ENCODE measurements around the gene TLCD1. TPM values are rescaled to one million over a fixed set of nuclear protein-coding genes. Genes with fewer than 3 reads are reported as not detected.
"Not testable (repeated sequence)": the region's sequence is repeated elsewhere in the genome, so short reads cannot be mapped to it uniquely, and the experiment has no call there.

Gene TLCD1
- total and polyA plus RNA-seq, 4 donors: 3.0 to 9.9 (median 6.4) TPM

GRCh38 chr17:28722417-28723158, 3.4 kb downstream of the TLCD1 start:
- 85% methylated on average over 6 of the region's 7 CpGs for WGBS (ENCODE audit: insufficient coverage)
- peaks cover 44% of the 10 kb centered on the region for H3K36me3 ChIP-seq (ENCODE audit: control insufficient read depth, insufficient read depth, low read length)
- peaks cover 4% of the 10 kb centered on the region for H3K27me3 ChIP-seq (ENCODE audit: control insufficient read depth, insufficient read depth, low read length)
- H3K9me3 ChIP-seq (ENCODE audit: control insufficient read depth, insufficient read depth, low read length): no peaks in the 10 kb centered on the region
- no peak for DNase-seq (ENCODE audit: low read depth in 4 of 6, low spot score in 6 of 6)
- H3K27ac ChIP-seq (ENCODE audit: low read depth, low read length): peak overlapping the region; percentile 15
- peak overlapping the region; percentile 1 for H3K4me3 ChIP-seq (ENCODE audit: low read depth, low read length)
- peaks cover 69% of the 10 kb centered on the region for H3K4me1 ChIP-seq (ENCODE audit: control insufficient read depth, insufficient read depth, low read length)

GRCh38 chr17:28720997-28721329, 5.1 kb downstream of the TLCD1 start:
- DNase-seq (ENCODE audit: low read depth in 4 of 6, low spot score in 6 of 6); H3K9me3 ChIP-seq (ENCODE audit: control insufficient read depth, insufficient read depth, low read length); H3K27me3 ChIP-seq (ENCODE audit: control insufficient read depth, insufficient read depth, low read length): not testable (repeated sequence)
- WGBS (ENCODE audit: insufficient coverage): 29% methylated on average over 16 of the region's 19 CpGs
- Histone ChIP-seq H3K4me3 (ENCODE audit: low read depth, low read length) (peak overlapping the region; percentile 98), H3K4me1 (ENCODE audit: control insufficient read depth, insufficient read depth, low read length) (peaks cover 70% of the 10 kb centered on the region), H3K36me3 (ENCODE audit: control insufficient read depth, insufficient read depth, low read length) (peaks cover 44% of the 10 kb centered on the region), H3K27ac (ENCODE audit: low read depth, low read length) (peak overlapping the region; percentile 10)

GRCh38 chr17:28720247-28720996, 5.6 kb downstream of the TLCD1 start:
- Histone ChIP-seq H3K4me1 (ENCODE audit: control insufficient read depth, insufficient read depth, low read length) (peaks cover 70% of the 10 kb centered on the region), H3K9me3 (ENCODE audit: control insufficient read depth, insufficient read depth, low read length) (no peaks in the 10 kb centered on the region), H3K27me3 (ENCODE audit: control insufficient read depth, insufficient read depth, low read length) (peaks cover 9% of the 10 kb centered on the region), H3K4me3 (ENCODE audit: low read depth, low read length) (peak overlapping the region; percentile 98), H3K36me3 (ENCODE audit: control insufficient read depth, insufficient read depth, low read length) (peaks cover 45% of the 10 kb centered on the region), H3K27ac (ENCODE audit: low read depth, low read length) (peak overlapping the region; percentile 97)
- WGBS (ENCODE audit: insufficient coverage): 1% methylated on average over 11 of the region's 30 CpGs
- DNase-seq (ENCODE audit: low read depth in 4 of 6, low spot score in 6 of 6): no peak

GRCh38 chr17:28719021-28719433, 7.0 kb downstream of the TLCD1 start:
- Histone ChIP-seq H3K36me3 (ENCODE audit: control insufficient read depth, insufficient read depth, low read length) (peaks cover 50% of the 10 kb centered on the region), H3K9me3 (ENCODE audit: control insufficient read depth, insufficient read depth, low read length) (no peaks in the 10 kb centered on the region), H3K27me3 (ENCODE audit: control insufficient read depth, insufficient read depth, low read length) (peaks cover 9% of the 10 kb centered on the region), H3K4me3 (ENCODE audit: low read depth, low read length) (peak overlapping the region; percentile 98), H3K27ac (ENCODE audit: low read depth, low read length) (peak overlapping the region; percentile 97), H3K4me1 (ENCODE audit: control insufficient read depth, insufficient read depth, low read length) (peaks cover 63% of the 10 kb centered on the region)
- 35% methylated on average over 16 of the region's 18 CpGs for WGBS (ENCODE audit: insufficient coverage)
- no peak for DNase-seq (ENCODE audit: low read depth in 4 of 6, low spot score in 6 of 6)

GRCh38 chr17:28718333-28719020, 7.6 kb downstream of the TLCD1 start:
- Histone ChIP-seq H3K9me3 (ENCODE audit: control insufficient read depth, insufficient read depth, low read length) (no peaks in the 10 kb centered on the region), H3K27ac (ENCODE audit: low read depth, low read length) (peak overlapping the region; percentile 97), H3K27me3 (ENCODE audit: control insufficient read depth, insufficient read depth, low read length) (peaks cover 9% of the 10 kb centered on the region), H3K4me3 (ENCODE audit: low read depth, low read length) (peak overlapping the region; percentile 75), H3K36me3 (ENCODE audit: control insufficient read depth, insufficient read depth, low read length) (peaks cover 50% of the 10 kb centered on the region), H3K4me1 (ENCODE audit: control insufficient read depth, insufficient read depth, low read length) (peaks cover 63% of the 10 kb centered on the region)
- WGBS (ENCODE audit: insufficient coverage): 25% methylated on average over 14 of the region's 18 CpGs
- DNase-seq (ENCODE audit: low read depth in 4 of 6, low spot score in 6 of 6): no peak

- peaks cover 44% of the 10 kb centered on the region for H3K36me3 ChIP-seq (ENCODE audit: control insufficient read depth, insufficient read depth, low read length)
- peak within 1 kb of the TSS; percentile 75 for H3K4me3 ChIP-seq (ENCODE audit: low read depth, low read length)
- H3K4me1 ChIP-seq (ENCODE audit: control insufficient read depth, insufficient read depth, low read length): peaks cover 60% of the 10 kb centered on the region
- no peaks in the 10 kb centered on the region for H3K9me3 ChIP-seq (ENCODE audit: control insufficient read depth, insufficient read depth, low read length)
- DNase-seq (ENCODE audit: low read depth in 4 of 6, low spot score in 6 of 6): peak in 2 of 6 donors; percentile 81 to 91
- peak within 1 kb of the TSS; percentile 97 for H3K27ac ChIP-seq (ENCODE audit: low read depth, low read length)
- peaks cover 9% of the 10 kb centered on the region for H3K27me3 ChIP-seq (ENCODE audit: control insufficient read depth, insufficient read depth, low read length)
- 4% methylated on average over 53 of the region's 60 CpGs for WGBS (ENCODE audit: insufficient coverage)
These were observed 8.3 kb downstream of the TLCD1 start, which contains the start of gene RAB34 for GRCh38 chr17:28717578-28718332. Gene RAB34 (minus strand): TSS chr17:28717868. CDS start chr17:28717266, 602 bp downstream.

GRCh38 chr17:28716740-28717577, 9.1 kb downstream of the TLCD1 start:
- 6% methylated on average over 59 of the region's 63 CpGs for WGBS (ENCODE audit: insufficient coverage)
- Histone ChIP-seq H3K9me3 (ENCODE audit: control insufficient read depth, insufficient read depth, low read length) (no peaks in the 10 kb centered on the region), H3K4me3 (ENCODE audit: low read depth, low read length) (peak overlapping the region; percentile 75), H3K36me3 (ENCODE audit: control insufficient read depth, insufficient read depth, low read length) (peaks cover 36% of the 10 kb centered on the region), H3K27me3 (ENCODE audit: control insufficient read depth, insufficient read depth, low read length) (peaks cover 9% of the 10 kb centered on the region), H3K4me1 (ENCODE audit: control insufficient read depth, insufficient read depth, low read length) (peaks cover 60% of the 10 kb centered on the region), H3K27ac (ENCODE audit: low read depth, low read length) (peak overlapping the region; percentile 97)
- peak in 2 of 6 donors; percentile 30 to 65 for DNase-seq (ENCODE audit: low read depth in 4 of 6, low spot score in 6 of 6)

- no peak overlapping the region for H3K27ac ChIP-seq (ENCODE audit: low read depth, low read length)
- no peaks in the 10 kb centered on the region for H3K9me3 ChIP-seq (ENCODE audit: control insufficient read depth, insufficient read depth, low read length)
- no CpG with 5 or more reads among the region's 2 CpGs for WGBS (ENCODE audit: insufficient coverage)
- H3K4me3 ChIP-seq (ENCODE audit: low read depth, low read length): no peak overlapping the region
- DNase-seq (ENCODE audit: low read depth in 4 of 6, low spot score in 6 of 6): no peak
- H3K4me1 ChIP-seq (ENCODE audit: control insufficient read depth, insufficient read depth, low read length): peaks cover 58% of the 10 kb centered on the region
- peaks cover 9% of the 10 kb centered on the region for H3K27me3 ChIP-seq (ENCODE audit: control insufficient read depth, insufficient read depth, low read length)
- H3K36me3 ChIP-seq (ENCODE audit: control insufficient read depth, insufficient read depth, low read length): peaks cover 24% of the 10 kb centered on the region
These were observed 10.8 kb downstream of the TLCD1 start for GRCh38 chr17:28715217-28715616.

All from spinal cord (tissue), 10 donors.